ENCODE results near the gene GPC3. TPM values are rescaled to one million over a fixed set of nuclear protein-coding genes. Genes with fewer than 3 reads are reported as not detected.

GPC3 gene
- total RNA-seq, 1 donor from 2014 or later = 4.2 TPM

- TF ChIP-seq, protein P1, sequence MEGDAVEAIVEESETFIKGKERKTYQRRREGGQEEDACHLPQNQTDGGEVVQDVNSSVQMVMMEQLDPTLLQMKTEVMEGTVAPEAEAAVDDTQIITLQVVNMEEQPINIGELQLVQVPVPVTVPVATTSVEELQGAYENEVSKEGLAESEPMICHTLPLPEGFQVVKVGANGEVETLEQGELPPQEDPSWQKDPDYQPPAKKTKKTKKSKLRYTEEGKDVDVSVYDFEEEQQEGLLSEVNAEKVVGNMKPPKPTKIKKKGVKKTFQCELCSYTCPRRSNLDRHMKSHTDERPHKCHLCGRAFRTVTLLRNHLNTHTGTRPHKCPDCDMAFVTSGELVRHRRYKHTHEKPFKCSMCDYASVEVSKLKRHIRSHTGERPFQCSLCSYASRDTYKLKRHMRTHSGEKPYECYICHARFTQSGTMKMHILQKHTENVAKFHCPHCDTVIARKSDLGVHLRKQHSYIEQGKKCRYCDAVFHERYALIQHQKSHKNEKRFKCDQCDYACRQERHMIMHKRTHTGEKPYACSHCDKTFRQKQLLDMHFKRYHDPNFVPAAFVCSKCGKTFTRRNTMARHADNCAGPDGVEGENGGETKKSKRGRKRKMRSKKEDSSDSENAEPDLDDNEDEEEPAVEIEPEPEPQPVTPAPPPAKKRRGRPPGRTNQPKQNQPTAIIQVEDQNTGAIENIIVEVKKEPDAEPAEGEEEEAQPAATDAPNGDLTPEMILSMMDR (IDR thresholded peaks at IDR 0.05; ENCODE audit: partially characterized antibody, unreplicated experiment) = no peak
- no peak for DNase-seq
- Mint-ChIP-seq H3K9me3 (ENCODE audit: unreplicated experiment) (no peaks in the 10 kb centered on the region), H3K4me3 (ENCODE audit: unreplicated experiment) (no peak overlapping the region), H3K4me1 (ENCODE audit: low read depth, unreplicated experiment) (peaks cover 6% of the 10 kb centered on the region), H3K27me3 (ENCODE audit: unreplicated experiment) (no peaks in the 10 kb centered on the region), H3K27ac (ENCODE audit: unreplicated experiment) (no peak overlapping the region), H3K36me3 (ENCODE audit: unreplicated experiment) (no peaks in the 10 kb centered on the region)
Observed at GRCh38 chrX:133607419-133608348, 377.7 kb downstream of the GPC3 start.

DNA sequence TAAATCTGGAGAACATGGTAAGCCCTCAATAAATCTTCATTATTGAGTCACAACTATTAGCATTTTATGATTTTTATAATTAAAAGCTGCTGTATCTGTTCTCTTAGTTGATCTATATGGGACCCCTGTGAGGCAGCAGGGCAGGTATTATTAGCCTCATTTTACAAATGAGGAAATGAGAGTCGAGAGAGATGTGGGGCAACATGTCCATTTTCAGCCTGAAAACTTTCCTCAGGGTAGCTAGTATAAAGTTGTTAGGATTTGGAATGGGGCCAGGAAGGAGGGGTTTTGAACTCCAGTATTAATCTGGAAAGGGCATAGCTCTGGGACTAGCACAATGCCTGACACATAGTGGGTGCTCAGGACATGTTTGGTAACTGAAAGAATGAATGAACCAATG, 378.4 kb downstream of the GPC3 start:
- H3K27me3 Mint-ChIP-seq (ENCODE audit: unreplicated experiment) = no peaks in the 10 kb centered on the region
- peaks cover 6% of the 10 kb centered on the region for H3K4me1 Mint-ChIP-seq (ENCODE audit: low read depth, unreplicated experiment)
- no peaks in the 10 kb centered on the region for H3K36me3 Mint-ChIP-seq (ENCODE audit: unreplicated experiment)
- DNase-seq = no peak
- no peak overlapping the region for H3K4me3 Mint-ChIP-seq (ENCODE audit: unreplicated experiment)
- H3K9me3 Mint-ChIP-seq (ENCODE audit: unreplicated experiment) = no peaks in the 10 kb centered on the region
- no peak overlapping the region for H3K27ac Mint-ChIP-seq (ENCODE audit: unreplicated experiment)
- TF ChIP-seq, protein P1 (IDR thresholded peaks at IDR 0.05; ENCODE audit: partially characterized antibody, unreplicated experiment) = no peak

GRCh38 chrX:133604801-133605200, 380.6 kb downstream of the GPC3 start:
- peaks cover 6% of the 10 kb centered on the region for H3K4me1 Mint-ChIP-seq (ENCODE audit: low read depth, unreplicated experiment)

GRCh38 chrX:133602881-133603280, 382.5 kb downstream of the GPC3 start:
- TF ChIP-seq, protein P1 (IDR thresholded peaks at IDR 0.05; ENCODE audit: partially characterized antibody, unreplicated experiment) = no peak
- Mint-ChIP-seq H3K4me3 (ENCODE audit: unreplicated experiment) (no peak overlapping the region), H3K27ac (ENCODE audit: unreplicated experiment) (no peak overlapping the region), H3K9me3 (ENCODE audit: unreplicated experiment) (no peaks in the 10 kb centered on the region), H3K27me3 (ENCODE audit: unreplicated experiment) (no peaks in the 10 kb centered on the region), H3K36me3 (ENCODE audit: unreplicated experiment) (no peaks in the 10 kb centered on the region), H3K4me1 (ENCODE audit: low read depth, unreplicated experiment) (peaks cover 6% of the 10 kb centered on the region)
- no peak for DNase-seq

More at GRCh38 chrX:133604801-133605200, 380.6 kb downstream of the GPC3 start:
- Mint-ChIP-seq H3K4me3 (ENCODE audit: unreplicated experiment) (no peak overlapping the region), H3K27ac (ENCODE audit: unreplicated experiment) (no peak overlapping the region), H3K36me3 (ENCODE audit: unreplicated experiment) (no peaks in the 10 kb centered on the region), H3K27me3 (ENCODE audit: unreplicated experiment) (no peaks in the 10 kb centered on the region), H3K9me3 (ENCODE audit: unreplicated experiment) (no peaks in the 10 kb centered on the region)
- TF ChIP-seq, protein P1 (IDR thresholded peaks at IDR 0.05; ENCODE audit: partially characterized antibody, unreplicated experiment) = no peak
- DNase-seq = no peak

GRCh38 chrX:133601116-133601515, 384.3 kb downstream of the GPC3 start:
- TF ChIP-seq, protein P1 (IDR thresholded peaks at IDR 0.05; ENCODE audit: partially characterized antibody, unreplicated experiment) = no peak
- no peak for DNase-seq
- H3K27ac Mint-ChIP-seq (ENCODE audit: unreplicated experiment) = no peak overlapping the region
- peaks cover 6% of the 10 kb centered on the region for H3K4me1 Mint-ChIP-seq (ENCODE audit: low read depth, unreplicated experiment)
- no peaks in the 10 kb centered on the region for H3K9me3 Mint-ChIP-seq (ENCODE audit: unreplicated experiment)
- no peaks in the 10 kb centered on the region for H3K36me3 Mint-ChIP-seq (ENCODE audit: unreplicated experiment)
- peaks cover under 1% of the 10 kb centered on the region for H3K27me3 Mint-ChIP-seq (ENCODE audit: unreplicated experiment)
- no peak overlapping the region for H3K4me3 Mint-ChIP-seq (ENCODE audit: unreplicated experiment)

All from glutamatergic neuron (in vitro differentiated cells).